ENCODE data around the gene PRDM11.

PRDM11 gene

GRCh38 chr11:45141631-45142030 is 4.8 kb upstream of the PRDM11 start:
- no peak for DNase-seq (ENCODE audit: low read depth in 4 of 4, low spot score in 1 of 4)

GRCh38 chr11:45142241-45143055 is 4.0 kb upstream of the PRDM11 start:
- no peak for DNase-seq (ENCODE audit: low read depth in 4 of 4, low spot score in 1 of 4)

- no peak for DNase-seq (ENCODE audit: low read depth in 4 of 4, low spot score in 1 of 4)
Measured at GRCh38 chr11:45143494-45143893, 2.9 kb upstream of the PRDM11 start.

- no peak for DNase-seq (ENCODE audit: low read depth in 4 of 4, low spot score in 1 of 4)
Measured at GRCh38 chr11:45144126-45145082, 2.0 kb upstream of the PRDM11 start.

- no peak for DNase-seq (ENCODE audit: low read depth in 4 of 4, low spot score in 1 of 4)
Measured at GRCh38 chr11:45145083-45145378, 1.4 kb upstream of the PRDM11 start.

- DNase-seq (ENCODE audit: low read depth in 4 of 4, low spot score in 1 of 4) = no peak
Measured at GRCh38 chr11:45145379-45146071, 914 bp upstream of the PRDM11 start.

- peak; percentile 76 to 89 (median 87) for DNase-seq (ENCODE audit: low read depth in 4 of 4, low spot score in 1 of 4)
Measured at GRCh38 chr11:45147017-45147728, 734 bp downstream of the PRDM11 start.

- DNase-seq (ENCODE audit: low read depth in 4 of 4, low spot score in 1 of 4) = no peak
Measured at GRCh38 chr11:45147891-45148675, 1.6 kb downstream of the PRDM11 start.

GRCh38 chr11:45149483-45150056 is 3.1 kb downstream of the PRDM11 start:
- DNase-seq (ENCODE audit: low read depth in 4 of 4, low spot score in 1 of 4) = no peak

- DNase-seq (ENCODE audit: low read depth in 4 of 4, low spot score in 1 of 4) = no peak
Measured at GRCh38 chr11:45150301-45150700, 3.9 kb downstream of the PRDM11 start.

GRCh38 chr11:45150943-45151342 is 4.5 kb downstream of the PRDM11 start:
- DNase-seq (ENCODE audit: low read depth in 4 of 4, low spot score in 1 of 4) = no peak

- DNase-seq (ENCODE audit: low read depth in 4 of 4, low spot score in 1 of 4) = no peak
Measured at GRCh38 chr11:45151362-45151982, 5.0 kb downstream of the PRDM11 start.

GRCh38 chr11:45152740-45153595 is 6.5 kb downstream of the PRDM11 start:
- no peak for DNase-seq (ENCODE audit: low read depth in 4 of 4, low spot score in 1 of 4)

GRCh38 chr11:45154276-45154675 is 7.8 kb downstream of the PRDM11 start:
- DNase-seq (ENCODE audit: low read depth in 4 of 4, low spot score in 1 of 4) = no peak

- no peak for DNase-seq (ENCODE audit: low read depth in 4 of 4, low spot score in 1 of 4)
Measured at GRCh38 chr11:45155058-45155551, 8.7 kb downstream of the PRDM11 start.

GRCh38 chr11:45155627-45156180 is 9.3 kb downstream of the PRDM11 start:
- DNase-seq (ENCODE audit: low read depth in 4 of 4, low spot score in 1 of 4) = no peak

GRCh38 chr11:45156201-45156600 is 9.8 kb downstream of the PRDM11 start:
- no peak for DNase-seq (ENCODE audit: low read depth in 4 of 4, low spot score in 1 of 4)

- DNase-seq (ENCODE audit: low read depth in 4 of 4, low spot score in 1 of 4) = no peak
Measured at GRCh38 chr11:45156741-45157140, 10.3 kb downstream of the PRDM11 start.
